ENCODE data around the gene GPN2.
"Not testable (repeated sequence)": the region's sequence is repeated elsewhere in the genome, so short reads cannot be mapped to it uniquely, and the experiment has no call there.

The GPN2 gene

DNA sequence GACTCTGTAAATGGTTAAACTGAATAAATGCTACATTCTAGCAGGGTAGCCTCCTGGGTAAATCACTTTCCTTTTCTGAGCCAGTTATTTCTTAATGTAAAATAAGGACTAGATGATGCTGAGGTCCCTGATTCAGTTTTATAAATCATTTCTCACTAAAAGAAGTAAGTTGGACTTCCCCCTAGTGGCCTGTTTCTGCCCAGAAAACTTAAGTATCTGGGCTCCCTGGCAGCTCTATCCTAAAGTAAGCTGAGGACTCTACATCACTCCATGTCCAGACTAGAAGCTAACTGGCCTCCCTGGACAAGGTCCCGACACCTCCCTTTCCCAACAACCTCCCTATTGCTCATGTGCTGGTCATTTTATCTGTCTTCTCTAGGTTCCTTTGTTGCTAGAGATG lies 3.0 kb downstream of the GPN2 start:
- DNase-seq (ENCODE audit: low spot score) = no peak
- TF ChIP-seq CTCF (IDR thresholded peaks at IDR 0.05) = no peak
- no peak overlapping the region for H3K27ac ChIP-seq
- no peak overlapping the region for H3K4me3 ChIP-seq

DNA sequence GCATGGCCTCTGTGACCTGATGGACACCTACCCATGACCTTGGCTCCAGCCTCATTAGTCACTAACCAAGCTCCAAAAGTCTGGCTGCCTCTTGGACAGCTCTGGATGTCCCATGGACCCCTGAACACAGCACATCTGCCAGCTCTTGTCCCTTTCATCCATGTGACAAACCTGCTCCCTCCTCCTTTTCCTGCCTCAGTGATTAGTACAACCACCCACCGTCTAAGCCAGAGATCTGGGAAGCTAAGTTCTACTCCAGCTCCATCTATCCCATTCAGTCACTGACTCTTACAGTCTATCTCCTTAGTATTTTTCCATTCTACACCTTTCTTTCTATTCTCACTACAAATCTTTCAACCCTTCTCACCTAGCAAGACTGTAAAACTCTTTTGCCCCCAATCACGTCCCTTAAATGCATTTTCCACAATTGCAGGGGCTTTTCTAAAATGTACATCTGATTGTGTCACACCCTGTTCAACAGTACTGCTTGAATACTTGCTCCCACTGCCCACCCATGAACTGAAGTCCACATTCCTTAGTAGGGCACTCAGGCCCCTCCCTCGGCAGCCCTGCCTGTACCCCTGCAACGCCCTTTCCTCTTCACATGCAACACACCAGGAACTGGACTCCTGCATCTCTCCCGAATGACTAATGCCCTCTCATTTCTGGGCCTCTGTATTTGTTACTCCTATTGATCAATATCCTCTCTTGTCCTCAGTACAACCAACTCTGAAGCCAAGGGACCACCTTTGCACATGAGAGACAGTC lies 7.2 kb downstream of the GPN2 start:
- no peak for DNase-seq (ENCODE audit: low spot score)
- TF ChIP-seq CTCF (IDR thresholded peaks at IDR 0.05) = no peak
- Histone ChIP-seq H3K4me3 (no peak overlapping the region), H3K27ac (no peak overlapping the region)

- H3K4me3 ChIP-seq; DNase-seq (ENCODE audit: low spot score); H3K27ac ChIP-seq: not testable (repeated sequence)
These were observed 8.5 kb downstream of the GPN2 start for GRCh38 chr1:26881611-26882010.

- H3K27ac ChIP-seq = no peak overlapping the region
- H3K4me3 ChIP-seq = no peak overlapping the region
- TF ChIP-seq CTCF (IDR thresholded peaks at IDR 0.05) = no peak
- no peak for DNase-seq (ENCODE audit: low spot score)
These were observed 10.3 kb downstream of the GPN2 start for GRCh38 chr1:26879793-26880192.

DNA sequence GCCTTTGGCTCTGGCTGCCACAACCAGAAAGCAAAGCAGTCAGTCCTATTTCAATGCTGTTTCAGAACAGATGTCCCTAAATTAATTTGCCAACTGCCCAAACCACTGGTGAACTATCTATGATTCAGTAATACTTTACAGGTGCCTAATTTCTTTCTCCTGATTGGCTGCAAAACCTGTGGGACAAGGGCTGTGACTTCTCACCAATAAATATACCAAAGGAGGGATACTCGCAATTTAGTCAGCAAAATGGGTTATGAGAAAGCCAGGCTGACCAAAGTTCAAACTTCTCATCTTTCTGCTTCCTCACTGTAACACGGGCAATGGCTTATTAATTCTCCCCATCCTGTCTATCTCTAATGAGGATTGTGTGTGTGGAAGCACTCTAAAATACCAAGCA lies 12.8 kb downstream of the GPN2 start:
- TF ChIP-seq CTCF (IDR thresholded peaks at IDR 0.05) = no peak
- no peak overlapping the region for H3K4me3 ChIP-seq
- no peak for DNase-seq (ENCODE audit: low spot score)
- H3K27ac ChIP-seq = peak overlapping the region; percentile 44 to 60

DNA sequence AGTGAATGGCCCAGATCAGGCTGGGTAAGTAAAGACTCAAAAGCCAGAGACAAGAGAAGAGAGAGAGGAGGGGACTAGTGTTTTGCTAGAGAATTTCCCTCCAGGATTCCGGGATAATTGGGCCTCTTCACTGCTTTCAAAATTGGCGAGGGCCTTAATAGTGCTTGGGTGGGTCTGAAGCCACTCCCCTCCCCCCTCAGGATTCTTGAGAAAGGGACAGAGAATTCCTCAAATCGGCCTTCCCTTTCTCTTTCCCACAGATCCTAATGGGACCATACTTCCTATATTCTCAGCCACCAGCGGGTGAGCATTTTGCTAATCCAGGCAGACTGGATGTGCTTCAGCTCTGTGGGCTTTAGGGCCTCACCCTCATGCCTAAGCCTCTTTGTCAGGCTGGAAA lies 15.2 kb downstream of the GPN2 start:
- TF ChIP-seq CTCF (IDR thresholded peaks at IDR 0.05) = no peak
- DNase-seq (ENCODE audit: low spot score) = no peak
- Histone ChIP-seq H3K4me3 (no peak overlapping the region), H3K27ac (no peak overlapping the region)

DNA sequence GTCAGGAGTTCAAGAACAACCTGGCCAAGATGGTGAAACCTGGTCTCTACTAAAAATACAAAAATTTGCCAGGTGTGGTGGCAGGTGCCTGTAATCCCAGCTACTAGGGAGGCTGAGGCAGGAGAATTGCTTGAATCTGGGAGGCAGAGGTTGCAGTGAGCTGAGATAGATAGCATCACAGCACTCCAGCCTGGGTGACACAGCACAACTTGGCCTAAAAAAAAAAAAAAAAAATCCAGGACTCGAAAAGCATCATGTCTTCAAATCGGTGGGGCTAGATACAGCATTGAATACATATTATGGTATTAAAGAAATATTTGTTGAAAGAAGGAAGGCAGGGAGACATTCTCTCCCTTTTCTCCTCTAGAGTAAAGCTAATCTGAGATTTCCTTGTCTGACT lies 17.0 kb downstream of the GPN2 start:
- not testable (repeated sequence) for H3K27ac ChIP-seq; DNase-seq (ENCODE audit: low spot score); H3K4me3 ChIP-seq

DNA sequence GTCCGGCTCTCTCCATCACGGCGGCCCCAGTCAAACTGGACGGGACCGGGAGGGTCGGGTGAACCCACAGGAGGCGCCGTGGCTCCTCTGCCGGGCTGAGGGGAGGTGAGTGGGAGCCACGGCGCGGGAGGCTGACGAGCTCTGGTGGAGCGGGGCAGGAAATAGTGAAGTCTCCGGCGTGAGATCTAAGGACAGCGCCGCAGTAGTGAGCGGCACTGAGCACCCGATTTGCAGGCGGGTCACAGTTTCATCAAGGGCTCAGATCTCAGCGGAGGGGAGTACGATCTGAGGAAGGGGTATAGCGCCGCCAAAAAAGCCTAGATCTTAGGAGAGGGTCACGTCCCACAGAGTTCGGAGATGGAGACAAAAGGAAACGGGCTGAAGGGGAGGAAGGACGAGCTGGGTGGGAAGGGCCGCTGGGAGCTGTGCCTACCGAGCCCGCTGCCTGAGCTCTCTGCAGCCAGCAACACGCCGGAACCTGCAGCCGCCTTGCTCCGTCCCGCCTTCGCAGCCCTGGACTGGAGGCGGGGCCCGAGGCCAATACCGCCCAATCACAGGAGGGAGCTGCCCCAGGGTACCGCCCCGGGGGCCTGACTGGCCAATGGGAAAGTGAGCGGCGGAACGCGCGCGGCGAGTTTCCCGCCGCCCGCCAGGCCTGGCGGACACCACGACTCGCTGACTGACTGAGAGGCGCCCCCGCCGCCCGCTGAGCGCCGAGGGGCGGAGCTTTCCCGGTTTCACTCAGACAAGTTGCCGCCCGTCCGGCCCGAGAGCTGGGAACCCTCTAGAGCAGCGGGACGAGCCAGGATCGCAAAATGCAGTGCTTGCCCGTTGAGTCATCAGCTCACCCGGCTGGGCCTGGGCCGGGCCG lies 25.2 kb downstream of the GPN2 start:
- peak; percentile 99 for DNase-seq (ENCODE audit: low spot score)
- H3K4me3 ChIP-seq = peak overlapping the region; percentile 78

More for the DNA sequence above, 25.2 kb downstream of the GPN2 start:
- H3K27ac ChIP-seq = peak overlapping the region; percentile 99 to 100
- no peak for TF ChIP-seq CTCF (IDR thresholded peaks at IDR 0.05)

All from coronary artery (tissue), 2 donors.